GM19025 (cell line): ENCODE results near the gene MAP3K14.
"Not testable (repeated sequence)": the region's sequence is repeated elsewhere in the genome, so short reads cannot be mapped to it uniquely, and the experiment has no call there.

Experiments
- ATAC-seq: cut with Tn5 transposase; IDR thresholded peaks from one replicate; pipeline ENCODE4 v1.9.1; 2021; ENCODE audit warnings: mild to moderate bottlenecking, low read depth, moderate library complexity; ENCODE audit not compliant: unreplicated experiment

Gene MAP3K14

DNA sequence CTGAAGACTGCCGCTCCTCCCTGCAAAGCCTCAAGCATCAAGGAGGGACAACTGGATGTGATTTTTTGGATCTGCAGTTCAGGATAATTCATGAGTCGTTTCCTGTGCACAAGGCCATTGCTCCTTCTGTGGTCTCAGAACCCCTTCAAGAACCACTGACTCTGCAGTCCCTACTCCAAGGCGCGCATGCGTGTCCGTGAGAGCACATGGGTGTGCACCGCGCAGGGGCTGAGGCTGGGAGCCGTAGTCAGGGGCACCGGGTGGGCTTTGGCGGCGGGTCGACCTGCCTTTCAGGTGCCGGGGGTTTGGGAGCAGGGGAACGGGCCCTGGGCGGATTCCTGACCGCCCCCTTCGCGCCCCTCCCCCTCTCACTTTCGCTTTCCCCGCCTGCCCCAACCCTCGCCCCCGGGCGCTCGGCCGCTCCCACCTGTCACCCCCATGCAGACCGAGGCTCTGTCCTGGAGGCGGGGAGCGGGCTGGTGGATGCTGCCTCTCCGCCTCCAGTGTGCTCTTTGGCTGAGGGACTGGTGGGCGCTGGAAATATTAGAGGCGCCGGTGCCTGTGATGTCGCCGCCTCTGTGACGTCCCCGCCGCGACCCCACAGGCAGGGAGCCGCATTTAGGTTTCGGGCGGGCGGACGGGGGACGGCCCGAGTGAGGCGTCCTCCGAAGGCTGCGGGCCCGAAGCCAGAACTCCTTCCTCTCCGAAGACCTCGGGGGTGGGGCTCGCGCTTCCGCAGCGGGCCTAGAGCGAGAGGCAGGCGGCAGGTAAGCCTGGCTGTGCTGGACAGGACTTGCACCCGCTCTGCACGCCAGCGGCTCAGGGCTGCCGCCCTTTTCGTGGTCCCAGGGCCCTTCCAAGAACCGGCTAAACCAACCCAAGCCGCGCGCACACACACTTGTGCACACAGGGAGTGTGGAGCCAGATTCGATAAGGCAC is 55.0 kb downstream of the MAP3K14 start, which contains the start of gene SPATA32:
TSS of gene SPATA32 (minus strand) at position 518 of the 939 bp plus-strand sequence. CDS start at position 440, 78 bp downstream.
- no peak for ATAC-seq

DNA sequence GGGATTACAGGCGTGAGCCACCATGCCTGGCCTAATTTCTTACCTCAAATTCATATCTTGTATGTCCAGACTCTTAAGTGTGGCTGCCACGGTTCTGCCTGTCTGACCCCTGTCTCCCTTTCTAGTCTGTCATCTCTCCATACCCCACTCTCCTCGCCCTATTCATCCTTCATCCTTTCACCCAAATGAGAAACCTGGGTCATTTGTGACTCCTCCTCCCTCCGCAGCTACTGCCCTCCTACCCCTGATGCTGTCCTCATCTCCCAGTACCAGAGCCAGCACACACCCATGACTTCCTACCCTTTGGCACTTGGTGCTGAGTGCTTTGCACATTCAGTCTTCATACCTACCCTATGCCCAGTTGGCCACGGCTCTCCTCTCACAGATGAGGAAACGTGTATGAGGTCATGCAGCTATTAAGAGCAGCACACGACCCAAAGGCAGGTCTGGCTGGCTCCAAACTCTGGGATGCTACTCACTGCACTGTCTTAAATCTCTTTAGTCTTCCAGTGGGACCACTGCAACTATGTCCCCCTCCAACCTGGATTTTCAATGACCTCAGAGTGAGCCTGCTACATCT is 56.5 kb downstream of the MAP3K14 start:
- ATAC-seq = no peak

DNA sequence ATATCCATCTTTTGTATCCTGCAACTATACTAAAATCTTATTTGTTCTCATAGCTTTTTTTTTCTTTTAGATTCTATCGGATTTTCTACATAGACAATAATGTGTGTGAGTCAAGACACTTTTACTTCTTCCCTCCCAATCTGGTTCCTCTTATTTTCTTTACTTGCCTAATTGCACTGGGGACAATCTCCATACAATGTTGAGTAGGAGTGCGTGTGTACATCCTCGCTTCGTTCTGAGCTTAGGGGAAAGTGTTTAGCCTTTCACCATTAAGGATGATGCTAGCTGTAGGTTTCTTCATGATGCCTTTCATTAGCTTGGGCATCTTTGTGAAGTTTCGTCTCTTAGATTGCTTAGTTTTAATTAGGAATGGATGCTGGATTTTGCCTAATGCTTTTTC is 57.8 kb downstream of the MAP3K14 start:
- ATAC-seq = no peak

DNA sequence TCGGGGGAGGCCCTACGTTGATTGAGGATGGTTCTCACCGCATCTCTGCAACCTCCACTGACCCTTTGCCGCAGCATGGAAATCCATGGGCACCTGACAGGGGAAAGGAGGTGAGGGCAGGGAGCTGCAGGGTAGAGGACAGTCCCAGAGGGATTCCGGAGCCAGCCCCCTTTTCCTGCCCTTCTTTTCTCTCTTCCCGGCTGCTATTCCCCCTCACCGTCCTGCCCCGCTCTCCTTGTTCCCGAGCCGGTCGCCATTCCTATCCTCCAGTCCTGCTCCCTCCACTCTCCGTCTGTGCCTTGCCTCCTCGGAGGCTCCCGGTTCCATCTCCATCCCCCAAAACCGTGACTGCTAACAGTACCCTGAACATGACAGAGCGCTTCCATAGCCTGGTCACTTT is 59.7 kb downstream of the MAP3K14 start:
- no peak for ATAC-seq

DNA sequence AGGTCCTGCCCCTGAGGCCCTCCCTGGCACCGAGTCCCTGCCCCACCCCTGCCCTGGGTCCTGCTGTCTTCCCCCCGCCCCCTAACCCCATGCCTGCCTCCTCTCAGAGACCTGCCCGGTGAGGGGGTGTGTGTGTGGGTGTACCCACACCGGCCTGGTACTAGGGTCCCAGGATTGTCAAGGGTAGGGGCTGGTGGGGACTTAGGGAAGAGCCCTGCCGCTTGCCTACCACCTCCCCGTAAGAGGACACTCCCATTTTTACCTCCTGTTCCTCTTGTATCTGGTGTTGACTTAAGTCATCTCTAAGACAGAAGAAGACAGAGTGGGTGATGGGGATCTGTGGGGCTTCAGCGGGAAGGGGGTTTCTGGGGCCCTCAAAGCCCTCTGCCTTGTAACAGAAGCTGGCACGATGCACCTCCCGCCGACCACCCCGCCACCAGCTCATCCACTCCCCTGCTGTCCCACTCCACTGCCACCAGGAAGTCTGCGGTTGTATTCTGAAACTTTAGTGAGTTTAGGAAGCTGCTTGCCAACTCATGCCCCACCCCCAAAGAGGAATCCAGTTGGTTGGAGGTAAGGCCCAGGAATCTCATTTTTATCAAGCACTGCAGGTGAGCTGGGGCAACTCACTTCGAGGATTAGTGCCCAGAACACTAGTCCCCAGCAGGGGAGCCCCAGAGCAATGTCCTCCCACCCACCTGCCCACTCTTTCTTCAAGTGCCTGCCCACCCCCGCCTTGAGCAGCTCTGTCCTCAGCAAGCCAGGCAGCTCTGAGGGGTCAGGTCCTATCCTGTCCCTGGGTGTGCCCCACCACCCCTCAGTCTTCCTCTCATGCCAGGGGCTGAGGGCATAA is 60.5 kb downstream of the MAP3K14 start:
- no peak for ATAC-seq

DNA sequence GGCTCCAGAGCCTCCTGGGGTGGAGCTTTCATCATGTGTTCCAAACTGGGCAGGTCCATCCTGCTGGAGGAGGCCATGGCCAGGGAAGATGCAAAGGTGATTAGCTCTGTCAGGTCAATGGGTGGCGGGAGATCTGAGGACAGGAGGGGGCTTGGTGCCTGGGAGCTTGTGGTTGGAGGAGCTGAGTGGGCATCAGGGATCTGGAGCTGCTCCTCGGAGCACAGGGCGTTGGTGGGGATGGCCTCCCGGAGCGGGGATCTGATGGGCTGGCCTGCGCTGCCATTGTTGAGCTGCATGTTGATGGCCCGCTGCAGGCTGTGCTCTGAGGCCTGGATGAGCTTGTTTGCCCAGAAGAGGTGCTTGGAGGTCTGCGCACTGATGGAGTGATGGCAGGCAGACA is 61.5 kb downstream of the MAP3K14 start:
- ATAC-seq = no peak

DNA sequence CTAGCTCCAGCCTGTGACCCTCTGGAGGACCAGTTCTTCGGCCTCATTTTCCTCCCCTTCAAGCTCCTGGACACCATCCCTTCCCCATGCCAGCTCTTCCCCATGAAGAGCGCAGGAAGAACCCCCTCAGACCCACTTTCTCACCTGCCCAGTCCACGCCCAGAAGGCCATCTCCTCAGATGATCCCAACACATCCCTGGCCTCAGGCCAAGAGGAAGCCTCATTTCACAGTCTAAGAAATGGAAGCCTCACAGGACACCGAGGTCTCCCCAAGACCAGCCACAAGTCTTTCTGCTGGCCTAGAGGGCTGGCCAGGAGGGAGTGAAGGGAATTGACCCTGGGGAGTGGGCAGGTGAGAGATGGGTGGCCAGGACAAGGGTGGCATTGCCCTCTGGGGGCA is 62.9 kb downstream of the MAP3K14 start:
- no peak for ATAC-seq

DNA sequence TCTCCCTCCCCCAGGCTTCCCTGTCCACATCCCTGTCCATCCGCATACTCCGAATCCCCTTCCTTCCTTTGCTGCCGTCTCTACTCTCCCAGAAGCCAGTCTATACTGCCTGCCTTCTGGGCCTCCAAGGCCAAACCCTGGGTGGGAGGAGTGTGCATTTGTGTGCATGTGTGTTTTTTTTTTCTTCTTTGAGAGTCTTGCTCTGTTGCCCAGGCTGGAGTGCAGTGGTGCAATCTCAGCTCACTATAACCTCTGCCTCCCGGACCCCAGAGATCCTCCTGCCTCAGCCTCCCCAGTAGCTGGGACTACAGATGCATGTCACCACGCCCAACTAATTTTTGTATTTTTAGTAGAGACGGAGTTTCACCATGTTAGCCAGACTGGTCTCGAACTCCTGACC is 63.6 kb downstream of the MAP3K14 start:
- ATAC-seq = not testable (repeated sequence)

DNA sequence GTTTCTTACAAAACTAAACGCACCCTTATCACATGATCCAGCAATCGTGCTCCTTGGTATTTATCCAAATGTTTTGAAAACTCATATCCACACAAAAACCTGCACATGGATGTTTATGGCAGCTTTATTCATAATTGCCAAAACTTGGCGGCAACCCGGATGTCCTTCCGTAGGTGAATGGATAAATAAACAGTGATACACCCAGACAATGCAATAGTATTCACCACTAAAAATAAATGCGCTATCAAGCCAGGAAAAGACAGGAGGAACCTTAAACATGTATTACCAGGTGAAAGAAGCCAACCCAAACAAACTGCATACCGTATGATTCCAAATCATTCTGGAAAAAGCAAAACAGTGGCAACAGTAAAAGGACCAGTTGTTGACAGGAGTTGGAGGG is 64.9 kb downstream of the MAP3K14 start:
- no peak for ATAC-seq

DNA sequence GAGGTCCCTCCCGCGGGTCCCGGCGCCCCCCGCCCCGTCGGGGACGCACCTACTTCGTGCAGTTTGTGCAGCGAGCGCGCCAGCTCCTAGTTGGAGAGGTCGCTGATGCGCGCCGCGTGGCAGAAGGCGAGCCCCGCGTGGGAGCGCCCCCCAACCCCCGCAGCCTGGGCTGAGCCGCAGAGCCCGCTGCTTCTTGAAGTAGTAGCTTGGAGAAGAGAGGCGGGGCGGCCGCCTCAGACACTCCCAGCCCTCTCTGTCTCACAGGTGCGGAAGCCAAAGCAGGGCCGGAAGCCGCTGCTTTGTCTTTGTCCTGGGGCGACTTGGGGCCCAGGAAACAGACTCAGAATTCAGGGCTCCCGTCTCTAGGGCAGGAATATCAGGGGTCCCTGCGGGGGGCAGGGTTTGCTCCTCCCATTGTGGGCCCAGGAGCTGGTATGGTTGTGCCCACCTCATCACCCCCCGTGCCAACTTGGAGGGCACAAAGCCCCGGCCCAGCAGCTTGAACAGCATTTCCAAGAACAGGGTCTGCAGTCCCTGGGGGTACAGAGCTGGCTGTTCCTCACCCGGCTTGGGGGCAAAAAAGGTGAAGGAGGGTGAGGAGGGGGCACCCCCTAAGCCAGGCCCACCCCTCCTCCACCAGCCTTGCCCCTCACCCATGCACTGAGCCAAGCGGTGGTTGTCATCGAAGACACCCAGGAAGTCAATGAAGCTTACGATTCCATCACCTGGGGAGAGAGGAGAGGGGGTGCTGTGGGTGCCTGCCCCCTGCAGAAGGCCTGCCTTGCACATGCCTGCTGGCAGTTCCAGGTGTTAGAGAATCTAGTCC is 68.5 kb downstream of the MAP3K14 start:
- peak; percentile 40 for ATAC-seq

DNA sequence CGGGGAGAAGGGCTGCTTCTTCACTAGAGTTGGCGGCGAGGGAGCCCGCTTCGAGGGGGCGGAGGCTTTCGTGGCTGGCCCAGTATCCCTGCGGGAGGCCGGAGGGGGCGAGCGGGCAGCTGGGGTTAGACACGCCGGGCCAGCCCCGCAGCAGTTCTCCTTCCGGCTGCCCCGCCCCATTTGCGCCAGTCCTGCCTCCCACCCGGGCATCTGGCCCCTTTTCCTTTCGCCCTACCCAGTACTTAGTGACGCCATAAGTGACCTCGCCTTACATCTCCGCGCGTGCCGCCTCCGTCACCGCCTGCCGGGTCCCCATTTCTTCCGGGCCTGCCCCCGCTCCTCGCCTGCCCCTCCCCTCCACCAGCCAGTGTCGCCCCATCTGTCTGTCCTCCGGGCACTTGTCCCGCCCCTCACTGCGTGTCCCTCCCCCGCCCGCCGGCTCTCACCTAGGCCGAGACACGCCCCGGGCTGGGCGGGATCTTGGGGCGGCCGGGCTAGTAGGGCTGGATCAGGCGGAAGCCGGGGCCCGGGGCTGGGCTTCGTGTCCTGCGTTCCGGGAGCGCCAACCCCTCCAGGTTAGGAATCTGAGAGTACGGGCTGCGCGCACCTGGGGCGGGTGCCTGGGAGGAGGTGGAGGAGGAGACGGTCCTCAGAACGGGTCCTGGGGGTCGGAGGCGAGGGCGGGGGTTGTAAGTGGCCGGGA is 69.2 kb downstream of the MAP3K14 start:
- ATAC-seq = peak; percentile 76

DNA sequence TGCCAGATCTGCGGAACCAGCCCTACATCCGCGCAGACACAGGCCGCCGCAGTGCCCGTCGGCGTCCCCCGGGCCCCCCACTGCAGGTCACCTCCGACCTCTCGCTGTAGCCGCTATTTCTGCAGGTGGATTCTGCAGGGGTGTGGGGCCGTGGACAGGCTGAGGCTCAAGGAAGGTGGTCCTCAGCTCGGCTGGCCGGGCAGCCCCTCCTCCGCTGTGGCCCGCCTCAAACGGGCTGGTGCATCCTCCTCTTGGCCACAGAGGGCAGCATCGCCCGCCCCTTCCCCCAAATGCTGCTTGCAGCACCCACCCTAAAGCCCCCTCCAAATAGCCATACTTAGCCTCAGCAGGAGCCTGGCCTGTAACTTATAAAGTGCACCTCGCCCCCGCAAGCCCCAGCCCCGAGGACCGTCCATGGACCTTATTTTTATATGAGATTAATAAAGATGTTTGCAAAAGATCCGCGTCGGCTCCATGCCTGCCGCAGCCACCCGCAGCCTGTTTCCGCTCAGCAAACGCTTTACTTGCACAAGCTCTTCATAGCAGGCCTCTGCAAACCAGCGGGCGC is 69.9 kb downstream of the MAP3K14 start:
- no peak for ATAC-seq

DNA sequence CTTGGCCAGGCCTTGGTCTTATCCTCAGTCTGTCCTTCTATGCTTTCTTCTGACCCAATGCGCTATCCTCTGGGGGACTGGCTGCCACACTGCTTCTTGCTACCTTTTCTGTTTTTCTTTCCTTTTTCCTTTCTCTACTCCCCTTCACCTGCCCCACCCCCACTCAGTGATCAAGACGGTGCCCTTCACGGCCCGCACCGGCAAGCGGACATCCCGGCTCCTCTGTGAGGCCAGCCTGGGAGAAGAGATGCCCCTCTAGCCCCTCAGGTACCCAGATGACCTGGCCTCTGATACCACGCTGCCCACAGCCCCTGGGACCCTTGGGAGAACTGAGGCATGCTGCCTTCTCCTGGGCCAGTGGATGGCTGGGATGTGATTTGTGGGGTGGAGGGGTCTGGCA is 70.5 kb downstream of the MAP3K14 start:
- ATAC-seq = no peak

DNA sequence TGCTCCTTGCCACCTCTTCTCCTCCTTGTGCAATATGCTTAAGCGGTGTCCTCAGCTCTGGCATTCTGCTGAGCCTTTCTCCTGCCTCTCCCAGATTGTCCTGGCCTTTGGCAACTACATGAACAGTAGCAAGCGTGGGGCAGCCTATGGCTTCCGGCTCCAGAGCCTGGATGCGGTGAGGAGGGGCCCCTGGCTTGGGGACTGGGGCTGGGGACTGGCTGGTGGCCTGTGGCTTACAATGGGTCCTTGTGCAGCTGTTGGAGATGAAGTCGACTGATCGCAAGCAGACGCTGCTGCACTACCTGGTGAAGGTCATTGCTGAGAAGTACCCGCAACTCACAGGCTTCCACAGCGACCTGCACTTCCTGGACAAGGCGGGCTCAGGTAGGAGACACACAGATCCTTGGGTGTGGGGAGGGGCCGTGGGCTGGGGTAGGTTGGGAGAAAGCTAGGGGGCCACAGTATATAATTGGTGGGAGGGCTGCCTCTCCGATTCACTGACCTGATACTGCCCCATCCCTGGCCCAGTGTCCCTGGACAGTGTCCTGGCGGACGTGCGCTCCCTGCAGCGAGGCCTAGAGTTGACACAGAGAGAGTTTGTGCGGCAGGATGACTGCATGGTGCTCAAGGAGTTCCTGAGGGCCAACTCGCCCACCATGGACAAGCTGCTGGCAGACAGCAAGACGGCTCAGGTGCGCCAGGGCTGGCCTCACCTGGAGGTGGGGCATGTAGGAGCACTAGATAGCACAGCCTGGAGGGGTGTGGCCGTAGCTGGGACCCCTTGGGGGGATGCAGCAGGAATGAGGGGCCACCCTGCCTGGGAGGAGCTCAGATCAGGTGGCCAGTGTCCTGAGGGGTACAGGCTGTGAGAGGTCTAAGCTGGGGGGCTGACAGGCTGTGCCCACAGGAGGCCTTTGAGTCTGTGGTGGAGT is 71.8 kb downstream of the MAP3K14 start:
- no peak for ATAC-seq

DNA sequence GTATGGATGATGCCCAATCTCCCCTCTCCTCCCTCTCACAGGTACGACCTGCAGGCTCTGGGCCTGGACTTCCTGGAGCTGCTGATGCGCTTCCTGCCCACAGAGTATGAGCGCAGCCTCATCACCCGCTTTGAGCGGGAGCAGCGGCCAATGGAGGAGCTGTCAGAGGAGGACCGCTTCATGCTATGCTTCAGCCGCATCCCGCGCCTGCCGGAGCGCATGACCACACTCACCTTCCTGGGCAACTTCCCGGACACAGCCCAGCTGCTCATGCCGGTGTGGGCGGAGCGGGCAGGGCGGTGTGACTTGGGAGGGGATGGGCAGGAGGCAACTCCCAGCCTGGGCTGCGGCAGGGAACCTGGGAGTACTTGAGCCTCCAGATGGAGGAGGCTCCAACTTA is 73.1 kb downstream of the MAP3K14 start:
- no peak for ATAC-seq

DNA sequence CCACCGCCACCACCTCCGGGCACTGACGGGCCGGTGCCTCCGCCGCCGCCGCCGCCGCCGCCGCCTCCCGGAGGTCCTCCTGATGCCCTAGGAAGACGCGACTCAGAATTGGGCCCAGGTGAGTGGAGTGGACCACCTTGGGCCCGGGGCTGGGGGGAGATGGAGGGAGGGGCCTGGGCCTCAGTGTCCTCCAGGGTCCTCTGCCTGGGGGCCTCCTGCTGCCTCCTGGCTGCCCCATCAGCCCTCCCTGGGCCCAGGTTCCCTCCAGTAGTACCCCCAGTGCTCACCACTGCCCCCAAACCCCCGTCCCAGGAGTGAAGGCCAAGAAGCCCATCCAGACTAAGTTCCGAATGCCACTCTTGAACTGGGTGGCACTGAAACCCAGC is 74.8 kb downstream of the MAP3K14 start:
- ATAC-seq = no peak

DNA sequence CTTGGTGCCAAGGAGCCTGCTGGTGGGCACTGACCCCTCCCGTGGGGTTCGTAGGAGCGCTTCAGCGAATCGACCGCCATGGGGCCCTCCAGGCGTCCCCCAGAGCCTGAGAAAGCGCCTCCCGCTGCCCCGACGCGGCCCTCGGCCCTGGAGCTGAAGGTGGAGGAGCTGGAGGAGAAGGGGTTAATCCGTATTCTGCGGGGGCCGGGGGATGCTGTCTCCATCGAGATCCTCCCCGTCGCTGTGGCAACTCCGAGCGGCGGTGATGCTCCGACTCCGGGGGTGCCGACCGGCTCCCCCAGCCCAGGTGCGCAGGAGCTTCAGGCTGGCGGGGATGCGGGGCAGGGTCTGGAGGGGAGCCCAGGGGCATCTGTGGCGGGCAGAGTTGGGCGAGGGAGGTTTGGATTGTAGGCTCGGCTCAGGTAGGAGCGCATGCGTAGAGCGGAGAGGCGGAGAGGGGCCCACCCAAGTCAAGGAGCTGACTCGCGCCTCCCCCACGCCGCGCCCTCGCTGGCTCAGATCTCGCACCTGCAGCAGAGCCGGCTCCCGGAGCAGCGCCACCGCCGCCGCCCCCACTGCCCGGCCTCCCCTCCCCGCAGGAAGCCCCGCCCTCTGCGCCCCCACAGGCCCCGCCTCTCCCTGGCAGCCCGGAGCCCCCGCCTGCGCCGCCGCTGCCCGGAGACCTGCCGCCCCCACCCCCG is 75.3 kb downstream of the MAP3K14 start:
- ATAC-seq = no peak

DNA sequence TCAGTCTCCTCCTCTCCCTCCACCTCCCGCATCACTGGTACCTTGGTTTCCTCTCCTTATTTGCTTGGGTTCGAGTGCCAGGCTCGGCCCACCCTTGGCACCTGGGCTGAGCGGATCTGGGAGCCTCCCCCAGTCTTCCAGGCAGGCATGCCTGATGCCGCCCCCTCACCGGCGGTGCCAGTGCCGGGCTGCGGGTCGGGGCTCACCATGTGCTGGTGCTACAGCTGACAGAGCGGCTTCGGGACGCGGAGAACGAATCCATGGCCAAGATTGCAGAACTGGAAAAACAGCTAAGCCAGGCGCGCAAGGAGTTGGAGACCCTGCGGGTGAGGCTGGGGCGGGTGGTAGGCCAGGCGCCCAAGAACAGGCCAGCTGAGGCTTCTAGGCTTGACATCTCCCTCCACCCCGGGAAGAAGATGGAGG is 75.9 kb downstream of the MAP3K14 start:
- ATAC-seq = no peak
